Thoracic aorta (tissue), 2 donors: Measurements from ENCODE around the gene CTXN2. TPM values are rescaled to one million over a fixed set of nuclear protein-coding genes. Genes with fewer than 3 reads are reported as not detected.

Source experiments
- ATAC-seq: fragments of 150-250 bp; one replicate; pipeline ENCODE4 v1.8.0; 2017; ENCODE audit warnings: low read depth; ENCODE audit not compliant: insufficient number of reproducible peaks, low FRiP score
- DNase-seq: peaks from one replicate; pipeline ENCODE4 v3.0.0-alpha.2; 2020; ENCODE audit warnings: low spot score
- H3K27ac ChIP-seq, 2 donors: fragments of 200-600 bp; sonication (generic); 1 replicate in 1 of 2; 2 replicates in 1 of 2; pipeline ENCODE4 v1.5.1; 2016; ENCODE audit warnings: mild to moderate bottlenecking in 2 of 2, moderate library complexity in 2 of 2
- H3K27me3 ChIP-seq: fragments of 200-600 bp; sonication (generic); replicated peaks from 2 replicates; pipeline ENCODE4 v1.6.0; 2016; ENCODE audit warnings: mild to moderate bottlenecking; ENCODE audit not compliant: insufficient read depth
- H3K36me3 ChIP-seq: fragments of 200-600 bp; sonication (generic); one replicate; pipeline ENCODE4 v1.5.1; 2016
- H3K4me1 ChIP-seq, 2 donors: fragments of 200-600 bp; sonication (generic); 1 replicate in 1 of 2; 2 replicates in 1 of 2; pipeline versions ENCODE4 v1.5.1 to v1.6.0; 2016; ENCODE audit warnings: low read depth in 2 of 2, mild to moderate bottlenecking in 1 of 2; ENCODE audit not compliant: control insufficient read depth in 1 of 2
- H3K4me3 ChIP-seq: fragments of 200-600 bp; sonication (generic); 2 replicates; pipeline ENCODE4 v1.5.1; 2016; ENCODE audit warnings: mild to moderate bottlenecking
- H3K9me3 ChIP-seq: fragments of 200-600 bp; sonication (generic); 2 replicates; pipeline ENCODE4 v1.5.1; 2016
- total RNA-seq, 2 donors: library from RNA; depleted of rRNA; stranded (reverse); fragments of >200 nt; gene quantifications; one replicate each; pipeline versions ENCODE4 v1.1.0 to v1.2.3, GENCODE V29; 2016
- TF ChIP-seq, protein P1 (sequence below): fragments of 200-600 bp; sonication (generic); IDR thresholded peaks from one replicate; pipeline ENCODE4 v1.5.1; 2019; ENCODE audit warnings: antibody characterized with exemption

Gene CTXN2
- total RNA-seq, 2 donors from 2014 or later, result not detected

DNA sequence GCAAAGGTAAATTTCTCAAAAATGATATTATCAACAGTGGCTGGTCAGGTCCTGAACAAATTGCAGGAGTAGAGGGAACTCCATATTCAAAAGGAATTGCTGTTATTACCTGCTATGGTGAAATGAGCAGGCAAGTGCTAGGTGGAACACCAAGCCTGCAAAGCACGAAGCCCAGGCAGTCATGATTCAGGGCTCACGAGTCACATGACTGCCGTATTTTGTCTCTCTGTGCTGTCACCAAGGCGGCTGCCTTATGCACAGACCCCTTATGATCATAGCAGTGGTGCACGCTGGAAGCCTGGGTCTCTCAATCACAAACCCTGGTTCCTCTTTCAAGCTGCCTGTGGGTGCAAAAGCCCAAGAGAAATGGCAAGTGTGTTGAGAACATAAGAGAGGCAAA lies 39.0 kb downstream of the CTXN2 start:
- TF ChIP-seq, protein P1, sequence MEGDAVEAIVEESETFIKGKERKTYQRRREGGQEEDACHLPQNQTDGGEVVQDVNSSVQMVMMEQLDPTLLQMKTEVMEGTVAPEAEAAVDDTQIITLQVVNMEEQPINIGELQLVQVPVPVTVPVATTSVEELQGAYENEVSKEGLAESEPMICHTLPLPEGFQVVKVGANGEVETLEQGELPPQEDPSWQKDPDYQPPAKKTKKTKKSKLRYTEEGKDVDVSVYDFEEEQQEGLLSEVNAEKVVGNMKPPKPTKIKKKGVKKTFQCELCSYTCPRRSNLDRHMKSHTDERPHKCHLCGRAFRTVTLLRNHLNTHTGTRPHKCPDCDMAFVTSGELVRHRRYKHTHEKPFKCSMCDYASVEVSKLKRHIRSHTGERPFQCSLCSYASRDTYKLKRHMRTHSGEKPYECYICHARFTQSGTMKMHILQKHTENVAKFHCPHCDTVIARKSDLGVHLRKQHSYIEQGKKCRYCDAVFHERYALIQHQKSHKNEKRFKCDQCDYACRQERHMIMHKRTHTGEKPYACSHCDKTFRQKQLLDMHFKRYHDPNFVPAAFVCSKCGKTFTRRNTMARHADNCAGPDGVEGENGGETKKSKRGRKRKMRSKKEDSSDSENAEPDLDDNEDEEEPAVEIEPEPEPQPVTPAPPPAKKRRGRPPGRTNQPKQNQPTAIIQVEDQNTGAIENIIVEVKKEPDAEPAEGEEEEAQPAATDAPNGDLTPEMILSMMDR, result no peak
- peaks cover 3 to 33% of the 10 kb centered on the region in 2 donors for H3K4me1 ChIP-seq
- DNase-seq (no peak), ATAC-seq (no peak)
- H3K4me3 ChIP-seq, result no peak overlapping the region
- H3K27ac ChIP-seq, result no peak overlapping the region
- H3K27me3 ChIP-seq, result no peaks in the 10 kb centered on the region
- no peaks in the 10 kb centered on the region for H3K9me3 ChIP-seq
- no peaks in the 10 kb centered on the region for H3K36me3 ChIP-seq

DNA sequence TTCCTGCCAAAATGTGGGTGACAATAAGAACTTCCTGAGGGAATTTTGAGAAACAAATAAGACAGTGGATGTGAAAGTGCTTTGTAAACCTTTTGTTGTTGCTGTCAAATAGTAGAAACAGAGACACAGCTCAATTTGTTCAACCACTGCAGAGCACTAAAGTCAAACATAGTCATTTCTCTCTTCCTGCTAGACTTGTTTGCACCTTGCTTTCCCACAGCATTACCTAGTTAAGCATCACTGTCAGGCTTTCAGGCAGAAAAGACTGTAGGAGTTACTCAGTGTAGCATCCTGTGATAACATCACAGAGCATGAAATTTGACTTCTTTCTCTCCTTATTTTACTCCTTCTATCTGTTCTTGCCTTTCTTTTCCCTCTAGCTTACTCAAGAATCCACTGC lies 41.8 kb downstream of the CTXN2 start:
- no peak for ATAC-seq
- TF ChIP-seq, protein P1, result no peak
- Histone ChIP-seq H3K27ac (no peak overlapping the region), H3K27me3 (no peaks in the 10 kb centered on the region), H3K36me3 (no peaks in the 10 kb centered on the region), H3K9me3 (no peaks in the 10 kb centered on the region), H3K4me3 (no peak overlapping the region), H3K4me1 (peaks cover 0 to 10% of the 10 kb centered on the region in 2 donors)
- DNase-seq, result no peak

DNA sequence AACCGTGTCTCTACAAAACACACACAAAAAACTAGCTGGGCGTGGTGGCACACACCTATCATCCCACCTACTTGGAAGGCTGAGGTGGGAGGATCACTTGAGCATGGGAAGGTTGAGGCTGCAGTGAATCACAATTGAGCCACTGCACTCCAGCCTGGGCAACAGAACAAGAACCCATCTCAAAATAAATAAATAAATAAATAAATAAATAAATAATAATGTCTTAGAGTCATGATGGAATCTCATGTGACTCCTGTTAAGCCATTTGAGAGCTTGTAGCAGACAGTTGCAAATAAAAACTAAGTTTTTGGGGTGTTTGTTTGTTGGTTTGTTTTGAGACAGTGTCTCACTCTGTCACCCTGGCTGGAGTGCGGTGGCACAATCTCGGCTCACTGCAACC lies 47.9 kb downstream of the CTXN2 start:
- ATAC-seq, result no peak
- Histone ChIP-seq H3K27ac (no peak overlapping the region), H3K4me3 (no peak overlapping the region), H3K36me3 (no peaks in the 10 kb centered on the region), H3K9me3 (no peaks in the 10 kb centered on the region), H3K4me1 (no peaks in the 10 kb centered on the region), H3K27me3 (no peaks in the 10 kb centered on the region)
- no peak for DNase-seq
- TF ChIP-seq, protein P1, result no peak

DNA sequence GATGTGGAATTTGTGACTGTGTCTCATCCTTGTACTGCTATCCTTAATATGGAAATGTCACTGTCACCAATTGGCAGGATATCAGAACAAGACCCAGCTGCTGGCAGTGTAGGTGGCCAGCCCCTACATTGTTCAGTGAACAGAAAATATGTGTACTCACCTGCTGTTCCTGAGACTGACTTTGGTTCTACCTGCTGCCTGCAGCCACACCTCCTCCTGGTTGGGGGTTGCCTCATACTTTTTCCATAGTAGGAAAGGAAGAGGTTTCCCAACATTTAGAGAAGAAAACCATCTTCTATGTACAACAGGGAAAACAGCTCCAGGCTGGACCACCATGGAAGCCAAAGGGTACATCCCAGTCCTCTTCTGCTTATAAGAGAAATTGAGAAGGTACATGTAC lies 50.5 kb downstream of the CTXN2 start:
- ATAC-seq, result no peak

DNA sequence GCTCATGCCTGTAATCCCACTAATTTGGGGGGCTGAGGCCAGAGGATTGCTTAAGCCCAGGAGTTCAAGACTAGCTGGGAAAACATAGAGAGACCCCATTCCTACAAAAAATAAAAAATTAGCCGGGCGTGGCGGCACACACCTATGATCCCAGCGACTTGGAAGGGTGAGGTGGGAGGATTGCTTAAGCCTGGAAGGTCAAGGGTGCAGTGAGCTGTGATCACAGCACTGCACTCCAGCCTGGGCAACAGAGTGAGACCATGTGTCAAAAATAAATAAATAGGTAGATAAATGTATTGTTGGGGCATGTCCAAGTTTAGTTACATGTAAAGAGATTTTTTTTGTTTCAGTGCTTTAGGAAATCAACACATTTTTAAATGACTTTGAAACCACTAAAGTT lies 51.1 kb downstream of the CTXN2 start:
- H3K4me1 ChIP-seq, result no peaks in the 10 kb centered on the region
- no peak overlapping the region for H3K4me3 ChIP-seq
- H3K27ac ChIP-seq, result no peak overlapping the region
- no peaks in the 10 kb centered on the region for H3K9me3 ChIP-seq
- H3K27me3 ChIP-seq, result no peaks in the 10 kb centered on the region
- TF ChIP-seq, protein P1, result no peak
- ATAC-seq (no peak), DNase-seq (no peak)
- no peaks in the 10 kb centered on the region for H3K36me3 ChIP-seq

More for the DNA sequence above, 50.5 kb downstream of the CTXN2 start:
- DNase-seq, result no peak
- no peaks in the 10 kb centered on the region for H3K36me3 ChIP-seq
- TF ChIP-seq, protein P1, result no peak
- no peaks in the 10 kb centered on the region for H3K27me3 ChIP-seq
- H3K4me3 ChIP-seq, result no peak overlapping the region
- no peaks in the 10 kb centered on the region for H3K9me3 ChIP-seq
- no peaks in the 10 kb centered on the region for H3K4me1 ChIP-seq
- H3K27ac ChIP-seq, result no peak overlapping the region
